Activated CD4-positive, alpha-beta T cell treated with anti-CD3 and anti-CD28 coated beads for 48 hours (primary cell): ENCODE measurements around the gene NBEAL2.

Experiments
- DNase-seq: peaks from one replicate; pipeline ENCODE4 v3.0.0-alpha.2; 2020

Gene NBEAL2

GRCh38 chr3:46966811-46967210, 12.7 kb upstream of the NBEAL2 start:
- DNase-seq = no peak

DNA sequence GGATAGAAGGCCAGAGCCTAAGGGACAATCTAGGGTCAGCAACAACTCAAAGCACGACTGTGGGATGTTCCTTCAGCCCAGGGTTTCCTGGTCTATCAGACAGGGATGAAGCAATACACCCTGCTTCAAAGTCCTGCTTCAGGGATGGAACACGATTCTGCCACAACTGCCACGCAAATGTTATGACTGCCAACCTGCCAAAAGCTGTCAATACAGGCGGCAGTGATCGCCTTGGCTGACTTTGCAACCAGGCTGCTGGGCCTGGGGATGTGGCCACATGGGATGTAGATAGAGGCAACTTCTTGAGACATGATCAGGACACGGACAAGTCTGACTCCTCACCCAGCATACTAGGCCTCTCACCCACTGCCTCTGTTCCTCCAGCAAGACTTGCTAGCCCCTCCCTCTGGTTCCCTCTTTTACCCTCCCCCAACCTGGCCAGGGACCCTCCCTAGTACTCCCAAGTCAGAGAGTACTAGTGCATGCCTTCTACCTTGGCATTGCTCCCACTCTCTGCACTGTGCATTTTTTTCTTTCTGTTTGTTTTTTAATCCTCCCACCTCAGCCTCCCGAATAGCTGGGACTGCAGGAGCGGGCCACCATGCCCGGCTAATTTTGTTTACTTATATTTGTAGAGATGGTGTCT, 10.6 kb upstream of the NBEAL2 start:
- no peak for DNase-seq

DNA sequence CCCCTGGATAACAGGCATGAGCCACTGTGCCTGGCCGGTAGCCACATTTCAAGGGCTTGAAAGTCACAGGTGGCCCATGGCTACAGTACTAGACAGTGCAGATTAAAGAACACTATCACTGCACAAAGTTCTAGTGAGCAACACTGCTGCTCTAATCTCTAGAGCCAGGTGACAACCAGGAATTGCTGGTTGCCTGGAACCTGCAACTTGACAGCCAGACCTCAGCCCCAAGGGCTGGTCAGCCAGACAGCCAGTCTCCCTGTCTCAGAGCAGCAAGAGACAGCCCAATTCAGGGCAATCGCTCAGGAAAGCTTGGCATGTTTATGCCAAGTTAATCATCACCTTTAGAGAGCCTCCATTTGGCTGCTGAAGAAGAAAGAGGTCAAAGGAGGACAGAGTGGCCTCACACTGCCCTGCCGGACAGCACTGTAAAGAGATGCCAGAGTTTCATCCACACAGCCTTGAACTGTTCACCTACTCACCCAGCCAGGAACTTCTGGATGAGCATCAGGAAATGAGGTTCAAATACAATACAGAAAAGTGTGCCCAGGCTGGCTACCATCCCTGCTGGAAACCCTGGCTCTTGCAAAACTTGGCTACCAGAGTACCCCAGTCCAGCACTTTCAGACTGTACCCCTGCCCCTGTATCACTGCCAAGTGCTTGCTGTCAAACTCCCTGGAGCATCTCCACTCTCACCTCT, 8.9 kb upstream of the NBEAL2 start:
- DNase-seq = no peak

DNA sequence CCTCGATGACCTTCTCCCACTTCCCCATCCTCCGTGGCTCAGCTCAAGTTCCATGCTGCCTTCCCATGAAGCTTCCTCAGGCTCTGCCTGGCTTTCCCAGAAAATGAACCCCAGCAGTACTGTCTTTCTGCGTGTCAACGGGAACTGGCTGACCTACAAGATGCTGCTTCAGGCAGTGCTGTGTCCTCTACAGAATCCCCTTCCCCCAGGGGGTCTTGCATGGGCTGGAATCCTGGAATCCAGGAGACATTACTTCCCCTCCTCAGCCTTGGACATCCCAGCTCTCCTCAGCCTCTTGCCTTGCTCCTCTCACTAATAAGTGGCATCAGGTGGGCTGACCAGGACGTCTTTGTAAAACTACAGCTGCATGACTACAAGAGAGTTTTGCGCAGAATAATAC, 8.3 kb upstream of the NBEAL2 start:
- no peak for DNase-seq

DNA sequence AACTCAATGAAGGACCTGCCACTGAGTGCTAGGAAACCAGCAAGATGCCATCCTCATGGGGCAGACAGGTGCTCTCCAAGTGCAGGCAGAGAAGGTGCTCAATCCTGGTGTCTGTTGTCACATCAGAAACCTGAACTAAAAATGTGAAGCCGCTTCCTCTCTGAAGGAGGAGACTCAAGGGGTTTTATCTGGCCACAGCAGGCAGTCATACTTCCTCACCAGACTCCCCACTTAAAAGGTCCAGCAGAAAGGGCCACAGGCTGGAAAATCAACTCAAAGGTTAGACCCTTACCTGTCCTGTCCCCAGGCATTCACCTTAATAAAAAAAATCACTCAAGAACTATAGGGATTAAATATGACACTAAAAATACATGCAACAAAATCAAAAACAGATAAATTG, 7.7 kb upstream of the NBEAL2 start:
- no peak for DNase-seq

DNA sequence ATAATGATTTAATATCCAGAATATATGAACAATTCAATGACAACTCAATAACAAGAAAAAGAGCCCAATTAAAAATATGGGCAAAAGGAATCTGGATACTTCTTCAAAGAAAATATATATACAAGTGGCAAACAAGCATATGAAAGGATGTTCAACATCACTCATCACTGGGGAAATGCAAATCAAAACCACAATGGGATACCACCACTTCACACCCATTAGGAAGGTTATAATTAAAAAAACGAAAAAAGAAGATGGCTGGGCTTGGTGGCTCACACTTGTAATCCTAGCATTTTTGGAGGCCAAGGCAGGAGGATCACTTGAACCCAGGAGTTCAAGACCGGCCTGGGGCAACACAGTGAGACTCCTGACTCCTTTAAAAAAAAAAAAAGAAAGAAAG, 7.1 kb upstream of the NBEAL2 start:
- DNase-seq = no peak

GRCh38 chr3:46974421-46975171, 4.9 kb upstream of the NBEAL2 start:
- DNase-seq = no peak

GRCh38 chr3:46976326-46977190, 2.9 kb upstream of the NBEAL2 start, which contains the start of gene CCDC12:
CCDC12 (minus strand) TSS chr3:46976745; CDS start chr3:46976732, 13 bp downstream.
- DNase-seq = peak; percentile 94

DNA sequence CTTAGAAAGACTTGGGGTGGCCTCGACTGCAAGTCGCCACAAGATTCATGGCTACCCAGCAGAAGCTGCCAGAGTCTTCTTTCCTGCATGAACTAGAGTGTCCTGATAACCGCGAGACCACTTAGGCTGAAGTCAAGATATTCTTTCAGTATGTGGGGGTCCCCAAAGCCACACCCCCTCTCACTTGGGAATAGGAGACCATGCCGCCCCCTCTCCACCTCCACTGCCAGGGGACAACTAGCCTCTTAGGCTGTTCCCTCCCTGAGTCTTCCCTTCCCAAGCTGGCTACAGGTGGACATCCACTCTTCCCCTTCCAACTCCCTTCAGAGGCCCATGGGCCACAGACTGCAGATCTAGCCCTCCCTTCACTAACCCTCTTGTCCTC, 1.7 kb upstream of the NBEAL2 start:
- DNase-seq = no peak

GRCh38 chr3:46978381-46978780, 1.1 kb upstream of the NBEAL2 start:
- DNase-seq = no peak

DNA sequence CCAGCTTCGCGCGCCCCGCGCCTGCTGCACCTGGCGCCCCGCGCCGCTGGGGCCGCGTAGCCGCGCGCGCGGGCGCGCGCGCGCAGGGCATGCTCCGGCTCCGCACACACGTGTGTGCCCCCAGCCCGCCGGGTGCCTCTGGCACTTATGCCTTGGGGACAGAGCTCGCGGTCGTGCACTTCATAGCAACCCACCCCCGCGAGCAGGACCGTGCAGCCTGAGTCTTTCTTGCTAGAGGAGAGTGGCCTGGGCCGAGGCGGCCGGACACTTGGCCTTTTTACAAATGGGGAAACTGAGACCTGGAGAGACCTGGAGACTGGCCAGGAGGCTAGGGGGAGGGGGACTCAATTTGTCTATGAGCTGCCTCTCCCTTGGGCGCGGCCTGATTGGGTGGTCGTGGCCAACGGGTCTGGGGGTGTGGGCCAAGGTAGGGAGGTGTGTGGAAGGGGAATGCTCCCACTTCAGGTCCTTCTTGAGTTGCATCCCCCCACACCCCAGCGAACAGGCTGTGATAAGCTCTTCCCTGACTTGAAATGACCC, 562 bp downstream of the NBEAL2 start:
- DNase-seq = peak; percentile 43

- DNase-seq = no peak
Observed at GRCh38 chr3:46981932-46982471, 2.5 kb downstream of the NBEAL2 start.

DNA sequence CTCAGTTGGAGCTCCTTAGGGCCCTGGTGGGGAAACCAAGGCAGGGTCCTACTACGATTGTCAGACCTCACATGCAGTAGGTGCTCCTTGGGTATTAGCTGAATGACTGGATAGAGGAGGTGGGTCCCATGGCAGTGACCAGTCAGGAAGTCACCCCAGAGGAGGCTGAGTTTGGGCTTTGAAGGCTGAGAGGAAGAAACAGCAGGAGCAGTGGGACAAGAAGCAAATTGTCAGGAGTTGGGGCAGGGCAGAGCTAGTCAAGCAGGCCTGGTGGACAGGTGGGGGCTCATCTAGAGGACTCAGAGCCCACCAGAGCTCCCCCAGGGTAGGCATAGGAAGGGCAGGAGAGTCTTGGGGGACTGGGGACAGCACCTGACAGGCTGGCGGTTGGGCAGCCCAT, 3.1 kb downstream of the NBEAL2 start:
- no peak for DNase-seq

DNA sequence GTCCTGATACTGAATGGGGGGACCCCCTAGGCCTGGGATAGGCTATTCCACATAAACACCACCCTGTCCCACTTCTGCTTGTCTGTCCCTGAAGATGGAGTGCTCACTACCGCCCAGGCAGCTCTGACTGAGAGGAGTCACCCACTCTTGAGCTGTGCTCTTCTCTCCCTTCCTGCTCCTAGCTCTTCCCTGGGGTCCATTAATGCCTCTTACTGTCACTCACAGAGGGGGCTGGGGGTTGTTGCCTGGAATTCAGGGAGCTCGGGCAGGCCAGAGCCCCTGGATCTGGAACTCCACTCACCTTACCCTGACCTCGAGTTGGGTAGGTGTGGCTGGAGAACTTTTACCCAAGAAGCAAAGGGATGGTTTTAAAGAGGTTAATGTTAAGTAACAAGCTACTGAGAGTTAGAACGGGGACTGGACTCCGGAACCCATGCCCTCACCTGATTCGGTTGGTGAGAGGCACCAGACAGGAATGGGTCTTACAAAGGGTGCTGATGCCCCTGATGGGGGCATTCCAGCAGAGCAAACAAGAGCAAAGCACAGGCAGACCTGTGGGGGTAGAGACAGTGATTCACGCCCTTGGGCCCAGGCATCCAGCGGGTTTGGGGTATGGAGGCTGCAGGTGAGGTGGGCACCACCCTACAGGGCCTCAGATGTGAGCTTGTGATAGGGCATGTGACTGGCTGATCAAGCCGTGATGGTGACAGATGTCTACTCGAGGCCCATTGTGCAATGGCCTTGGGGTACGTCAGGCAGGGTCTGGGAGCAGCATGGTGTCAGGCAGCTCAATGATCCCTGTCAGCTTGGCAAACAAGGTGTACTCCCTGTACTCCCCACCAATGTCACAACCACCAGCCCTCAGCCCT, 5.4 kb downstream of the NBEAL2 start:
- DNase-seq = no peak

- DNase-seq = no peak
Observed at GRCh38 chr3:46985588-46985987, 6.1 kb downstream of the NBEAL2 start.

DNA sequence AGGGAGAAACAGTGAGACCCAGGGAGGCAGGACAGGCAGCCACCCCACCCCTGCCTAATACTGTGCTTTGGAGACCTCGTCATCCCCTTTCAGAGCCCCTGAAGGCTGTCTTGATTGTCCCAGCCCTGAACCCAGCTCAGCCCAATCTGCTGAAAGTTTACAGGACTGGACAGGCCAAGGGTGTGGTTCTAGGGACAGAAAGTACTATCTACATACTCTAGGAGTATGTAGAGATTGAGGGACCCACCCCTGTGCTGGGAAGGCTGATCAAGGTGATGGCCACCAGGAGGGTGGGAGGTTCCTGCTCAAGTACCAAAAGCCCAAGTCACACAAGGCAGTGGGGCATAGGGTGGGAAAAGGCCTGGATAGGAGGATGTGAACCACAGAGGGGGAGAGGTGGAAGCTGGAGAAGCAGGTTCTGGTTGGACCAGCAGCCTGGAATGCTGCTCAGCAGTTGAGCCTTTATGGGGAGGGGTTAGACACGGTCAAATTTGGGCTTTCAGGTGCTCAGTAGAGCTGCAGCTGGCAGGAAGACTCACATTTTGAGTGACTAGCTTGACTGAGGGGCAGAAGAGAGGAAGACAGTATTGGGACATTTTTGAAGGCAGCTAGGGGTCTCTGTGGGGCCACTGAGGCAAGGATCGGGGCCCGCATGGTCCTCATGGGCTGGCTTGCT, 6.7 kb downstream of the NBEAL2 start:
- DNase-seq = no peak

GRCh38 chr3:46986782-46987310, 7.4 kb downstream of the NBEAL2 start:
- DNase-seq = no peak

- DNase-seq = no peak
Observed at GRCh38 chr3:46987319-46987742, 7.9 kb downstream of the NBEAL2 start.

- DNase-seq = peak; percentile 90
Observed at GRCh38 chr3:46987743-46988401, 8.4 kb downstream of the NBEAL2 start.

- no peak for DNase-seq
Observed at GRCh38 chr3:46988616-46989015, 9.2 kb downstream of the NBEAL2 start.
